H1 (cell line): ENCODE results near the gene HDGFL3. TPM values are rescaled to one million over a fixed set of nuclear protein-coding genes. Genes with fewer than 3 reads are reported as not detected.

Source experiments
- CTCF ChIA-PET: fragments of 300-600 bp; sonication (Branson Sonifier 250); formaldehyde crosslinking; loops from one replicate; lab custom pipeline; 2021; ENCODE audit not compliant: partially characterized antibody; lab: Charles Lee
- POLR2A ChIA-PET: fragments of 300-600 bp; sonication (Branson Sonifier 250); formaldehyde crosslinking; loops from one replicate; lab custom pipeline; 2021; ENCODE audit warnings: inconsistent platforms; ENCODE audit not compliant: partially characterized antibody; lab: Charles Lee
- DNase-seq, 2 experiments: peaks; one replicate each; pipeline versions ENCODE4 v3.0.0 to v3.0.0-alpha.2; 2010 to 2022; ENCODE audit warnings: low spot score in 2 of 2, low read depth in 1 of 2, mixed read lengths in 1 of 2
- FAIRE-seq: peaks from 2 replicates; lab custom pipeline; 2011; peaks lifted over from hg19 to GRCh38; lab: Jason Lieb, UNC
- H2AFZ ChIP-seq: 2 replicates; pipeline ENCODE4 v1.8.1; 2012; ENCODE audit warnings: low read length, inconsistent platforms
- H2AK5ac ChIP-seq: 2 replicates; pipeline ENCODE4 v1.6.1; 2013; ENCODE audit warnings: low read depth, low read length
- H2BK120ac ChIP-seq: replicated peaks from 2 replicates; pipeline ENCODE3; 2013; ENCODE audit warnings: low read depth, low read length, inconsistent platforms
- H2BK12ac ChIP-seq: 2 replicates; pipeline ENCODE4 v1.6.1; 2013; ENCODE audit warnings: low read depth, low read length
- H2BK15ac ChIP-seq: 2 replicates; pipeline ENCODE4 v1.6.1; 2013; ENCODE audit warnings: low read length
- H2BK20ac ChIP-seq: 2 replicates; pipeline ENCODE4 v1.6.1; 2013; ENCODE audit warnings: low read length
- H2BK5ac ChIP-seq: 2 replicates; pipeline ENCODE4 v1.6.1; 2013; ENCODE audit warnings: low read depth, low read length
- H3K14ac ChIP-seq: 2 replicates; pipeline ENCODE4 v1.6.1; 2013; ENCODE audit warnings: inconsistent platforms; ENCODE audit not compliant: insufficient read length
- H3K18ac ChIP-seq: 2 replicates; pipeline ENCODE4 v1.6.1; 2013; ENCODE audit warnings: low read length; ENCODE audit errors: extremely low read depth
- H3K23ac ChIP-seq: 2 replicates; pipeline ENCODE4 v1.6.1; 2013; ENCODE audit warnings: inconsistent platforms; ENCODE audit not compliant: insufficient read length
- H3K23me2 ChIP-seq: 2 replicates; pipeline ENCODE4 v1.6.1; 2013; ENCODE audit warnings: low read depth, low read length
- H3K27ac ChIP-seq: 2 replicates; pipeline ENCODE4 v1.6.1; 2011; ENCODE audit warnings: low read depth, low read length, inconsistent platforms
- H3K27me3 ChIP-seq, 4 experiments: replicated peaks in 1 of 4; 1 replicate in 1 of 4; 2 replicates in 3 of 4; pipeline versions ENCODE4 v1.6.1 to v1.8.1; 2011 to 2013; ENCODE audit warnings: low read length in 3 of 4, mild to moderate bottlenecking in 3 of 4, inconsistent platforms in 2 of 4, mixed read lengths in 2 of 4, moderate library complexity in 1 of 4; ENCODE audit not compliant: control insufficient read depth in 3 of 4, insufficient read depth in 3 of 4; ENCODE audit errors: extremely low read depth in 1 of 4
- H3K36me3 ChIP-seq, 4 experiments: 2 replicates each; pipeline versions ENCODE4 v1.6.1 to v1.8.1; 2011 to 2013; ENCODE audit warnings: mild to moderate bottlenecking in 4 of 4, low read length in 3 of 4, moderate library complexity in 2 of 4, control low read depth in 1 of 4, inconsistent platforms in 1 of 4; ENCODE audit not compliant: insufficient read depth in 4 of 4, control insufficient read depth in 2 of 4
- H3K4ac ChIP-seq: replicated peaks from 2 replicates; pipeline ENCODE3; 2013; ENCODE audit warnings: low read length, low read depth, mixed read lengths, inconsistent platforms; ENCODE audit not compliant: insufficient read length
- H3K4me1 ChIP-seq, 4 experiments: replicated peaks in 1 of 4; 1 replicate in 1 of 4; 2 replicates in 3 of 4; pipeline versions ENCODE4 v1.6.1 to v1.8.1; 2011 to 2013; ENCODE audit warnings: low read length in 3 of 4, inconsistent platforms in 2 of 4, mixed read lengths in 1 of 4; ENCODE audit not compliant: insufficient read depth in 4 of 4, control insufficient read depth in 3 of 4
- H3K4me2 ChIP-seq, 2 experiments: 2 replicates each; pipeline versions ENCODE4 v1.6.1 to v1.8.1; 2011 to 2013; ENCODE audit warnings: low read depth in 2 of 2, low read length in 2 of 2, control low read depth in 1 of 2, inconsistent platforms in 1 of 2, mild to moderate bottlenecking in 1 of 2; ENCODE audit not compliant: insufficient read depth in 1 of 2
- H3K4me3 ChIP-seq, 4 experiments: fragments of 200-600, 300-600 bp in 1 of 4; sonication (generic), shearing (Covaris generic), sonication (Bioruptor Twin) in 1 of 4; 2 replicates each; pipeline versions ENCODE4 v1.5.1 to v1.8.1; 2011 to 2016; ENCODE audit warnings: low read length in 4 of 4, low read depth in 3 of 4, control low read depth in 2 of 4, inconsistent platforms in 2 of 4, mild to moderate bottlenecking in 2 of 4, mixed read lengths in 1 of 4, moderate library complexity in 1 of 4; ENCODE audit not compliant: insufficient read depth in 2 of 4; ENCODE audit errors: extremely low read depth in 1 of 4
- H3K56ac ChIP-seq: replicated peaks from 2 replicates; pipeline ENCODE3; 2013; ENCODE audit warnings: low read depth, mild to moderate bottlenecking, mixed read lengths, low read length, inconsistent platforms; ENCODE audit not compliant: insufficient read length
- H3K79me1 ChIP-seq: 2 replicates; pipeline ENCODE4 v1.6.1; 2013; ENCODE audit warnings: low read depth, low read length, control low read depth
- H3K79me2 ChIP-seq, 2 experiments: 2 replicates each; pipeline versions ENCODE4 v1.6.1 to v1.8.1; 2012 to 2013; ENCODE audit warnings: low read length in 2 of 2, mild to moderate bottlenecking in 2 of 2, inconsistent platforms in 1 of 2; ENCODE audit not compliant: insufficient read depth in 2 of 2, control insufficient read depth in 1 of 2
- H3K9ac ChIP-seq, 4 experiments: replicated peaks in 1 of 4; 1 replicate in 1 of 4; 2 replicates in 3 of 4; pipeline versions ENCODE4 v1.6.1 to v1.8.1; 2011 to 2013; ENCODE audit warnings: low read depth in 3 of 4, low read length in 3 of 4, control low read depth in 2 of 4, mild to moderate bottlenecking in 2 of 4, moderate library complexity in 2 of 4, inconsistent platforms in 1 of 4; ENCODE audit errors: extremely low read depth in 1 of 4
- H3K9me3 ChIP-seq, 2 experiments: 2 replicates each; pipeline versions ENCODE4 v1.6.1 to v1.8.1; 2012 to 2013; ENCODE audit warnings: mild to moderate bottlenecking in 2 of 2, moderate library complexity in 2 of 2, control low read depth in 1 of 2, inconsistent platforms in 1 of 2, low read depth in 1 of 2, low read length in 1 of 2, mixed read lengths in 1 of 2; ENCODE audit not compliant: insufficient read depth in 2 of 2
- H4K20me1 ChIP-seq, 2 experiments: replicated peaks in 1 of 2; 2 replicates each; pipeline versions ENCODE3 to v1.8.1; 2011 to 2013; ENCODE audit warnings: inconsistent platforms in 2 of 2, low read length in 2 of 2, mild to moderate bottlenecking in 1 of 2; ENCODE audit not compliant: insufficient read depth in 2 of 2, control insufficient read depth in 1 of 2
- H4K5ac ChIP-seq: 2 replicates; pipeline ENCODE4 v1.6.1; 2013; ENCODE audit warnings: low read length, low read depth, mixed read lengths, inconsistent platforms; ENCODE audit not compliant: insufficient read length
- H4K8ac ChIP-seq: 2 replicates; pipeline ENCODE4 v1.8.0; 2013; ENCODE audit warnings: mild to moderate bottlenecking, moderate library complexity, low read length, inconsistent platforms; ENCODE audit not compliant: insufficient read depth; ENCODE audit errors: extremely low read depth
- H4K91ac ChIP-seq: replicated peaks from 2 replicates; pipeline ENCODE3; 2013; ENCODE audit warnings: low read length, mixed read lengths, inconsistent platforms; ENCODE audit not compliant: insufficient read length
- WGBS, 2 experiments: shearing (Covaris generic) in 1 of 2; methylation state at CpG; one replicate each; pipeline versions ENCODE4 v1.1.6 to v1.1.7; 2013 to 2015; ENCODE audit warnings: low lambda C conversion rate in 2 of 2, mixed read lengths in 2 of 2, inconsistent platforms in 1 of 2, low coverage in 1 of 2, missing lambda C conversion rate in 1 of 2; ENCODE audit not compliant: insufficient replicate concordance in 2 of 2, insufficient coverage in 1 of 2, insufficient read length in 1 of 2; ENCODE audit errors: extremely low coverage in 1 of 2, missing lambda C conversion rate in 1 of 2; 5-methylcytosine and 5-hydroxymethylcytosine counted together
- polyA plus RNA-seq, 7 experiments: library from polyadenylated mRNA; depleted of rRNA in 3 of 7; stranded (reverse) in 5 of 7; unstranded in 2 of 7; fragments of >200 nt in 5 of 7; fragments of 200-250 nt in 2 of 7; gene quantifications; 1 replicate in 5 of 7; 2 replicates in 1 of 7; 4 replicates in 1 of 7; pipeline versions ENCODE4 v1.2.1 to v1.2.3, GENCODE V29; 2011 to 2013; ENCODE audit warnings: missing spikeins in 2 of 7, mixed read lengths in 2 of 7
- total RNA-seq: library from RNA; stranded (reverse); fragmentation: NEBNext Ultra II Directional; extraction: Animal tissue kit (Norgen Biotek cat#: 25700); gene quantifications from 2 replicates; pipeline ENCODE4 v1.2.1, GENCODE V29; 2021

HDGFL3 gene
- total and polyA plus RNA-seq, 2 of the 8 experiments (the other 6 are each of a cell fraction or from before 2014, with no cell fraction given) = 14.1 to 149 TPM

DNA sequence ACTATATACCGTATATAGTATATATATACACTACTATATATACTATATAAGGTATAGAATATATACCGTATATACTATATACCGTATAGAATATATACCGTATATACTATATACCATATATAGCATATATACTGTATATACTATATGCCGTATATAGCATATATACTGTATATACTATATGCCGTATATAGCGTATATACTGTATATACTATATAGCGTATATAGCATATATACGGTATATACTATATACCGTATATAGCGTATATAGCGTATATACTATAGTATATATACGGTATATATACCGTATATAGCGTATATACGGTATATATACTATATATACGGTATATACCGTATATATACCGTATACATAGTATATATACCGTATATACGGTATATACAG, 22.6 kb upstream of the HDGFL3 start:
- Histone ChIP-seq H3K4me2 (no peak overlapping the region), H2BK120ac (no peak overlapping the region), H2AFZ (no peak overlapping the region), H3K18ac (no peak overlapping the region), H3K56ac (no peak overlapping the region), H4K20me1 (no peaks in the 10 kb centered on the region), H3K14ac (no peak overlapping the region), H3K27ac (no peak overlapping the region), H3K79me2 (no peaks in the 10 kb centered on the region), H2BK15ac (no peak overlapping the region), H3K36me3 (no peaks in the 10 kb centered on the region), H3K79me1 (no peaks in the 10 kb centered on the region), H4K91ac (no peak overlapping the region), H3K9ac (no peak overlapping the region), H3K23me2 (no peaks in the 10 kb centered on the region), H3K4me1 (no peaks in the 10 kb centered on the region), H4K5ac (no peak overlapping the region), H2BK12ac (no peak overlapping the region), H3K23ac (no peak overlapping the region), H2BK20ac (no peak overlapping the region), H3K27me3 (peaks cover 0 to 1% (median 0%) of the 10 kb centered on the region in 4 experiments; a peak in 1 of 7 replicates), H3K4ac (no peak overlapping the region), H4K8ac (no peak overlapping the region), H2BK5ac (no peak overlapping the region), H3K4me3 (no peak overlapping the region), H2AK5ac (no peak overlapping the region), H3K9me3 (no peaks in the 10 kb centered on the region)
- DNase-seq = no peak
- ChIA-PET CTCF (no interaction called here), POLR2A (no interaction called here)
- 88% methylated on average over 21 of the region's 21 CpGs; no CpG with 5 or more reads in 1 of the 2 experiments for WGBS, 2 experiments
- no peak for FAIRE-seq
